Stomach smooth muscle (tissue), 2 donors: Measurements from ENCODE around the gene ZBTB16.

ENCODE experiments used
- H3K27ac ChIP-seq: one replicate; pipeline ENCODE4 v1.7.0; 2013; ENCODE audit warnings: mild to moderate bottlenecking, low read length, inconsistent platforms
- H3K27me3 ChIP-seq, 2 donors: one replicate each; pipeline ENCODE4 v1.7.0; 2013; ENCODE audit warnings: low read length in 2 of 2; ENCODE audit not compliant: insufficient read depth in 2 of 2, control insufficient read depth in 1 of 2
- H3K36me3 ChIP-seq, 2 donors: one replicate each; pipeline ENCODE4 v1.7.0; 2013; ENCODE audit warnings: low read length in 2 of 2; ENCODE audit not compliant: control insufficient read depth in 2 of 2, insufficient read depth in 2 of 2
- H3K4me1 ChIP-seq: one replicate; pipeline ENCODE4 v1.7.0; 2013; ENCODE audit warnings: low read length; ENCODE audit not compliant: control insufficient read depth, insufficient read depth
- H3K4me3 ChIP-seq, 2 donors: one replicate each; pipeline ENCODE4 v1.7.0; 2013; ENCODE audit warnings: low read length in 2 of 2
- H3K9ac ChIP-seq, 2 donors: one replicate each; pipeline ENCODE4 v1.7.0; 2013; ENCODE audit warnings: low read length in 2 of 2, mild to moderate bottlenecking in 1 of 2
- H3K9me3 ChIP-seq, 2 donors: one replicate each; pipeline ENCODE4 v1.7.0; 2013; ENCODE audit warnings: low read length in 2 of 2; ENCODE audit not compliant: control insufficient read depth in 2 of 2
- donor health status: healthy.
- donor health status: Pancreatic carcinoma.

Gene ZBTB16

GRCh38 chr11:114057147-114057546, 2.4 kb upstream of the ZBTB16 start:
- H3K4me3 ChIP-seq = no peak overlapping the region
- no peaks in the 10 kb centered on the region for H3K9me3 ChIP-seq
- H3K9ac ChIP-seq = no peak overlapping the region
- no peak overlapping the region for H3K27ac ChIP-seq
- peaks cover 22% of the 10 kb centered on the region for H3K4me1 ChIP-seq
- no peaks in the 10 kb centered on the region for H3K27me3 ChIP-seq
- H3K36me3 ChIP-seq = no peaks in the 10 kb centered on the region

- Histone ChIP-seq H3K9me3 (no peaks in the 10 kb centered on the region), H3K4me3 (peak overlapping the region in 1 of 2 donors; percentile 79), H3K36me3 (peaks cover 0 to 2% of the 10 kb centered on the region in 2 donors), H3K9ac (no peak overlapping the region), H3K4me1 (peaks cover 26% of the 10 kb centered on the region), H3K27me3 (no peaks in the 10 kb centered on the region), H3K27ac (no peak overlapping the region)
Observed at GRCh38 chr11:114057605-114058004, 1.9 kb upstream of the ZBTB16 start.

DNA sequence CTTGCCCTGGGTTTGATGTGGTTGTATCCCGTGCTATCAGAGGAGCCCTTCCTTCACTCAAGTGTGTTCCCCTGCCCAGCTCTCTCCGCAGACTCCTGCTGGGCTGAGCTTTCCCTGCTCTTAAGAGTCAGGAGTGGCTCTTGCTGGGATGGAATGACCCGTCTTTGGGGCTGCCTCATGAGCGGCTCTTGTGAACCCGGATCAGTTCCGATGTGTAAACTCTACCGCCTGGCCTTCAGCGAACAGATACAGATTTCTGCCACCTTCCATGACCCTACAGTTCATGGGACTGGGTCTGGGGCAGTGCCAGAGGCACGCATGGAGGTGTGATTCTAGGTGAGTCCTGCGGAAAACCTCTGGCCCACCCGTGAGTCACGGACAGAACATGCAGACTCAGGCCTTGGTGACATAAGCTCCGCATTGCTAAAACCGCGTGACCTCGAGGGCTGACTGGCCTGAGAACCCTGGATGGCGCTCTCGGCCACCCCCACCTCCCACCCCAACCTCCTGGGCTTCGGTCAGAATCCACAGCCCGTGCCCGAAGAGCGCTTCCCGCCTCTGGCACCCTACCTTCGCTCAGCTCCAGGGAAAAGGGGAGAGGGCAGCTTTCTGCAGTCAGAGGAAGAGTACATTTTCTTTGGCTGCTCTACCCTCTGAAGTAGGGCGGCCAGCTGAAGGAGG, 1.3 kb upstream of the ZBTB16 start:
- Histone ChIP-seq H3K4me3 (peak overlapping the region; percentile 79 to 80), H3K4me1 (peaks cover 27% of the 10 kb centered on the region), H3K9me3 (no peaks in the 10 kb centered on the region), H3K27me3 (no peaks in the 10 kb centered on the region), H3K9ac (peak overlapping the region; percentile 92 to 96), H3K27ac (peak overlapping the region; percentile 95), H3K36me3 (peaks cover 1 to 3% of the 10 kb centered on the region in 2 donors)

GRCh38 chr11:114058871-114059277, 637 bp upstream of the ZBTB16 start:
- Histone ChIP-seq H3K27ac (peak overlapping the region; percentile 95), H3K27me3 (no peaks in the 10 kb centered on the region), H3K4me3 (peak overlapping the region; percentile 79 to 80), H3K9me3 (no peaks in the 10 kb centered on the region), H3K36me3 (peaks cover 8 to 10% of the 10 kb centered on the region in 2 donors), H3K4me1 (peaks cover 30% of the 10 kb centered on the region), H3K9ac (peak overlapping the region; percentile 92 to 96)

- H3K27ac ChIP-seq = peak overlapping the region; percentile 100
- H3K4me3 ChIP-seq = peak overlapping the region; percentile 77 to 97
- H3K9me3 ChIP-seq = no peaks in the 10 kb centered on the region
- H3K4me1 ChIP-seq = peaks cover 41% of the 10 kb centered on the region
- H3K27me3 ChIP-seq = no peaks in the 10 kb centered on the region
- peak overlapping the region; percentile 99 for H3K9ac ChIP-seq
- H3K36me3 ChIP-seq = peaks cover 17 to 21% of the 10 kb centered on the region in 2 donors
Observed at GRCh38 chr11:114059984-114060391, 477 bp downstream of the ZBTB16 start.

- Histone ChIP-seq H3K36me3 (peaks cover 23 to 25% of the 10 kb centered on the region in 2 donors), H3K4me1 (peaks cover 46% of the 10 kb centered on the region), H3K9me3 (no peaks in the 10 kb centered on the region), H3K4me3 (peak overlapping the region; percentile 77 to 97), H3K27ac (peak overlapping the region; percentile 100), H3K9ac (peak overlapping the region; percentile 99), H3K27me3 (no peaks in the 10 kb centered on the region)
Observed at GRCh38 chr11:114060392-114061047, 1.0 kb downstream of the ZBTB16 start.

DNA sequence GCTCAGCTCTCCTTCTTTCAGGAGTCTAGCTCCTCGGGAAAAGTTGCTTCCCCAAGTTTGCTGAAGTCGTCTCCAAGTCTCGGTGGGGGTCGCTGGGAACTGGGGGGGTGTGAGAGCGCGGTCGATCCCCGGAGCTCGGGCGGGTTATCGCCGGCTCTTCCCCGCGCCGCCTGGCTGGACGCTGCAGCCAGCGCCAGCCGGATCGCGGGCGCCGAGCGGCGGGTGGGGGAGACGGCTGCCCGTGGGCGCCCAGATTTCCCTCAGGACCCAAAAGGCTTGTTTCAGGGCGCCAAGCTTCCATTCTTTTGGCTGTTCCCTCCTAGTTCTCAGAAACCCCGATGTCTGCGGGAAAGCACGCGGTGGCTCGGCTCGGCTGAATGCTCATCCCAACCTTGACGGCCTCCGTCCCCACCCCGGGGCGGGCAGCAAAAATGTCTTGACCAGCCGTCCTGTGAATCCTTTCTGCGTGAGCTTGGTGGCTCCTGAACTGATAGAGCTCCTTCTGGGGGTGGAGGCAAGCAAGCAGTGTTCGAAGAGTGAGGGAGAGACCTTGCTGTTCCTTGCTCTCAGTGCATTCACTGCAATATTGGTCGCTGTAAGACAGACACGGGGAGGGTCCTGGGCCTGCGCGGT, 1.7 kb downstream of the ZBTB16 start:
- H3K4me1 ChIP-seq = peaks cover 53% of the 10 kb centered on the region
- peak overlapping the region; percentile 77 to 97 for H3K4me3 ChIP-seq
- no peaks in the 10 kb centered on the region for H3K9me3 ChIP-seq
- peak overlapping the region; percentile 100 for H3K27ac ChIP-seq
- no peaks in the 10 kb centered on the region for H3K27me3 ChIP-seq
- peaks cover 29 to 31% of the 10 kb centered on the region in 2 donors for H3K36me3 ChIP-seq
- peak overlapping the region; percentile 99 for H3K9ac ChIP-seq

DNA sequence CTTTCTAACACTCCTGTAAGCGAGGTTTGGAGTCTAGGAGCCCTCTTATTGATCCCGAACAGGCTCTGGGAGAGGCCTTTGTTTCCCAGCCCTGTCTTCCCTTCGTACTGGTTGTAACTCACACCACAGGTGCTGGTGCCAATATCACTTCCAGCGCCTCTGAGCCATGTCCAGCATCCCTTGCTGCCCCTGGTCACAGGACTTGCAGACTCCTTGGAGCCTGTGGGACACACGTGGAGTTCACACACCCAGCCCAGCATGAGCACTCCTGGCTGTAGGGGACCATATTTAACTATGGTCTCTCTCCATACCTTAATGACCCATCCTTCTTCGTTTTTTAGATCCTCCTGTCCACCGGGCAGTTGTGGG, 2.2 kb downstream of the ZBTB16 start:
- peak overlapping the region; percentile 77 to 97 for H3K4me3 ChIP-seq
- H3K4me1 ChIP-seq = peaks cover 57% of the 10 kb centered on the region
- peaks cover 31 to 33% of the 10 kb centered on the region in 2 donors for H3K36me3 ChIP-seq
- H3K9me3 ChIP-seq = no peaks in the 10 kb centered on the region
- peak overlapping the region; percentile 100 for H3K27ac ChIP-seq
- peak overlapping the region; percentile 99 for H3K9ac ChIP-seq
- no peaks in the 10 kb centered on the region for H3K27me3 ChIP-seq

DNA sequence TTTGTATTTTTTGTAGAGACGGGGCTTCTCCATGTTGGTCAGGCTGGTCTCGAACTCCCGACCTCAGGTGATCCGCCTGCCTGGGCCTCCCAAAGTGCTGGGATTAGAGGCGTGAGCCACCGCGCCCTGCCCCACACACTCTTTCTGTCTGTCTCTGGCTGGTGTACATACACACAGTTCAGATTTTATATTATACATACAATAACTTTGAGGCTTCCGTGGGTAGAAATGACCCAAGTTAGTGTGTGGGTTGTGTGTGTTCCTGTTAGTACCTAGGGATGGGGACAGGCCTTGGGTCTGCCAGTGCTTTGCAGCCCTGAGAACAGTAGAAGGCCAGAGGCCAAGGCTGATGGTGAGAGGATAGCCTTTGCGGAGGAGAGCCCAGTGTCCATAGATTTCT, 2.8 kb downstream of the ZBTB16 start:
- Histone ChIP-seq H3K9ac (no peak overlapping the region), H3K9me3 (no peaks in the 10 kb centered on the region), H3K27ac (peak overlapping the region; percentile 100), H3K27me3 (no peaks in the 10 kb centered on the region), H3K4me3 (peak overlapping the region in 1 of 2 donors; percentile 97), H3K36me3 (peaks cover 35 to 38% of the 10 kb centered on the region in 2 donors), H3K4me1 (peaks cover 62% of the 10 kb centered on the region)

DNA sequence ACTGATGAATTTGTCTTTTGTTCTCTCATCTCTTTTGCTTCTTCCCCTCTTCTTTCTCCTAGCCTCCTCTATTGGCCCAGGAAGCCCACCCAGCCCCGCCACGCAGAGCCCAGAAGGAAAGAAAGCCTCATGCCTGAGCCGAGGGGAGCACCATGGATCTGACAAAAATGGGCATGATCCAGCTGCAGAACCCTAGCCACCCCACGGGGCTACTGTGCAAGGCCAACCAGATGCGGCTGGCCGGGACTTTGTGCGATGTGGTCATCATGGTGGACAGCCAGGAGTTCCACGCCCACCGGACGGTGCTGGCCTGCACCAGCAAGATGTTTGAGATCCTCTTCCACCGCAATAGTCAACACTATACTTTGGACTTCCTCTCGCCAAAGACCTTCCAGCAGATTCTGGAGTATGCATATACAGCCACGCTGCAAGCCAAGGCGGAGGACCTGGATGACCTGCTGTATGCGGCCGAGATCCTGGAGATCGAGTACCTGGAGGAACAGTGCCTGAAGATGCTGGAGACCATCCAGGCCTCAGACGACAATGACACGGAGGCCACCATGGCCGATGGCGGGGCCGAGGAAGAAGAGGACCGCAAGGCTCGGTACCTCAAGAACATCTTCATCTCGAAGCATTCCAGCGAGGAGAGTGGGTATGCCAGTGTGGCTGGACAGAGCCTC, 3.8 kb downstream of the ZBTB16 start:
- Histone ChIP-seq H3K9ac (peak overlapping the region in 1 of 2 donors; percentile 21), H3K27ac (peak overlapping the region; percentile 100), H3K27me3 (no peaks in the 10 kb centered on the region), H3K36me3 (peaks cover 36 to 44% of the 10 kb centered on the region in 2 donors), H3K9me3 (no peaks in the 10 kb centered on the region), H3K4me1 (peaks cover 64% of the 10 kb centered on the region), H3K4me3 (peak overlapping the region in 1 of 2 donors; percentile 62)
